H9 (cell line): ENCODE data around the gene KIF26A. TPM values are rescaled to one million over a fixed set of nuclear protein-coding genes. Genes with fewer than 3 reads are reported as not detected.

ENCODE experiments used
- DNase-seq: peaks from one replicate; pipeline ENCODE4 v3.0.0-alpha.2; 2017
- H2AFZ ChIP-seq: one replicate; pipeline ENCODE4 v1.6.1; 2013; ENCODE audit warnings: mild to moderate bottlenecking, low read length, control low read depth, moderate library complexity
- H2AK5ac ChIP-seq: 2 replicates; pipeline ENCODE4 v1.6.1; 2013; ENCODE audit warnings: low read length, control low read depth, mixed read lengths; ENCODE audit not compliant: insufficient read length
- H2BK120ac ChIP-seq: one replicate; pipeline ENCODE4 v1.6.1; 2013; ENCODE audit warnings: low read depth, mild to moderate bottlenecking, low read length, control low read depth, inconsistent platforms; ENCODE audit not compliant: poor library complexity, severe bottlenecking
- H2BK12ac ChIP-seq: 2 replicates; pipeline ENCODE4 v1.6.1; 2013; ENCODE audit warnings: low read length, control low read depth, mixed read lengths, low read depth; ENCODE audit not compliant: insufficient read length
- H2BK15ac ChIP-seq: 2 replicates; pipeline ENCODE4 v1.6.1; 2013; ENCODE audit warnings: low read depth, low read length, control low read depth
- H2BK20ac ChIP-seq: one replicate; pipeline ENCODE4 v1.6.1; 2013; ENCODE audit warnings: low read depth, mild to moderate bottlenecking, low read length, control low read depth, inconsistent platforms; ENCODE audit not compliant: poor library complexity, severe bottlenecking
- H2BK5ac ChIP-seq: 2 replicates; pipeline ENCODE4 v1.6.1; 2013; ENCODE audit warnings: low read length, control low read depth, mixed read lengths; ENCODE audit not compliant: insufficient read length
- H3K14ac ChIP-seq: 2 replicates; pipeline ENCODE4 v1.6.1; 2013; ENCODE audit warnings: low read length, control low read depth; ENCODE audit not compliant: insufficient read depth
- H3K18ac ChIP-seq: 2 replicates; pipeline ENCODE4 v1.6.1; 2013; ENCODE audit warnings: low read depth, mild to moderate bottlenecking, mixed read lengths, low read length, control low read depth; ENCODE audit not compliant: insufficient read length
- H3K23ac ChIP-seq: 2 replicates; pipeline ENCODE4 v1.6.1; 2013; ENCODE audit warnings: low read length, control low read depth, mixed read lengths, low read depth; ENCODE audit not compliant: insufficient read length
- H3K23me2 ChIP-seq: 2 replicates; pipeline ENCODE4 v1.6.1; 2013; ENCODE audit warnings: low read depth, mild to moderate bottlenecking, mixed read lengths, low read length, control low read depth; ENCODE audit not compliant: insufficient read length, poor library complexity, severe bottlenecking
- H3K27ac ChIP-seq: 2 replicates; pipeline ENCODE4 v1.5.1; 2013; ENCODE audit warnings: low read length, control low read depth, mixed read lengths, low read depth; ENCODE audit not compliant: insufficient read length
- H3K27me3 ChIP-seq: 2 replicates; pipeline ENCODE4 v1.6.1; 2013; ENCODE audit warnings: low read length, control low read depth, inconsistent platforms; ENCODE audit not compliant: insufficient read depth
- H3K4ac ChIP-seq: 2 replicates; pipeline ENCODE4 v1.6.1; 2013; ENCODE audit warnings: low read depth, mild to moderate bottlenecking, control low read depth, inconsistent platforms, low read length, moderate library complexity
- H3K4me1 ChIP-seq: 2 replicates; pipeline ENCODE4 v1.6.1; 2013; ENCODE audit warnings: low read length, control low read depth, inconsistent platforms; ENCODE audit not compliant: insufficient read depth
- H3K4me2 ChIP-seq: 2 replicates; pipeline ENCODE4 v1.6.1; 2013; ENCODE audit warnings: low read length, control low read depth, mixed read lengths; ENCODE audit not compliant: insufficient read length, insufficient read depth
- H3K56ac ChIP-seq: 2 replicates; pipeline ENCODE4 v1.6.1; 2013; ENCODE audit warnings: low read depth, mild to moderate bottlenecking, mixed read lengths, low read length, control low read depth; ENCODE audit not compliant: insufficient read length
- H3K79me1 ChIP-seq: 2 replicates; pipeline ENCODE4 v1.6.1; 2013; ENCODE audit warnings: low read depth, mild to moderate bottlenecking, moderate library complexity, low read length, control low read depth, inconsistent platforms; ENCODE audit not compliant: insufficient read depth, poor library complexity, severe bottlenecking
- H3K79me2 ChIP-seq: 2 replicates; pipeline ENCODE4 v1.6.1; 2013; ENCODE audit warnings: low read length, control low read depth, inconsistent platforms; ENCODE audit not compliant: insufficient read depth
- H3K9ac ChIP-seq: 2 replicates; pipeline ENCODE4 v1.6.1; 2013; ENCODE audit warnings: low read length, control low read depth, mixed read lengths; ENCODE audit not compliant: insufficient read length; ENCODE audit errors: extremely low read depth
- H3K9me3 ChIP-seq: one replicate; pipeline ENCODE4 v1.6.1; 2013; ENCODE audit warnings: low read depth, low read length, inconsistent platforms; ENCODE audit not compliant: control insufficient read depth
- H3T11ph ChIP-seq: one replicate; pipeline ENCODE4 v1.6.1; 2013; ENCODE audit warnings: mild to moderate bottlenecking, low read length, control low read depth, inconsistent platforms
- H4K20me1 ChIP-seq: one replicate; pipeline ENCODE4 v1.6.1; 2013; ENCODE audit not compliant: control insufficient read depth, insufficient read length, insufficient read depth
- H4K5ac ChIP-seq: 2 replicates; pipeline ENCODE4 v1.6.1; 2013; ENCODE audit warnings: low read depth, mild to moderate bottlenecking, mixed read lengths, low read length, control low read depth; ENCODE audit not compliant: insufficient read length
- H4K8ac ChIP-seq: replicated peaks from 2 replicates; pipeline ENCODE4 v1.6.1; 2013; ENCODE audit warnings: low read length, control low read depth, mixed read lengths, low read depth; ENCODE audit not compliant: insufficient read length
- H4K91ac ChIP-seq: 2 replicates; pipeline ENCODE4 v1.6.1; 2013; ENCODE audit warnings: low read depth, mild to moderate bottlenecking, moderate library complexity, mixed read lengths, low read length, control low read depth; ENCODE audit not compliant: insufficient read length
- H3K27ac Mint-ChIP-seq, 3 experiments: 2 replicates in 2 of 3; 3 replicates in 1 of 3; pipeline ENCODE4 v1.8.0; 2020 to 2021; ENCODE audit warnings: mixed read lengths in 3 of 3, mild to moderate bottlenecking in 1 of 3, moderate library complexity in 1 of 3
- H3K27me3 Mint-ChIP-seq: 2 replicates; pipeline ENCODE4 v1.8.0; 2021; ENCODE audit warnings: low read depth, mild to moderate bottlenecking, moderate library complexity, mixed read lengths
- H3K36me3 Mint-ChIP-seq, 3 experiments: 2 replicates in 2 of 3; 3 replicates in 1 of 3; pipeline ENCODE4 v1.8.0; 2020 to 2021; ENCODE audit warnings: low read depth in 3 of 3, mixed read lengths in 3 of 3; ENCODE audit not compliant: insufficient read depth in 1 of 3
- H3K4me1 Mint-ChIP-seq, 2 experiments: 2 replicates each; pipeline ENCODE4 v1.8.0; 2020; ENCODE audit warnings: mixed read lengths in 2 of 2
- H3K4me3 Mint-ChIP-seq, 2 experiments: 2 replicates in 1 of 2; 3 replicates in 1 of 2; pipeline ENCODE4 v1.8.0; 2020 to 2021; ENCODE audit warnings: mild to moderate bottlenecking in 2 of 2, mixed read lengths in 2 of 2, moderate library complexity in 1 of 2
- H3K9me3 Mint-ChIP-seq, 2 experiments: 2 replicates in 1 of 2; 3 replicates in 1 of 2; pipeline ENCODE4 v1.8.0; 2020; ENCODE audit warnings: mild to moderate bottlenecking in 2 of 2, mixed read lengths in 2 of 2, moderate library complexity in 1 of 2
- CTCF ChIP-seq: fragments of 200-600 bp; sonication (generic); conservative IDR thresholded peaks from 3 replicates; pipeline ENCODE4 v1.8.0; 2021; ENCODE audit warnings: antibody characterized with exemption, mild to moderate bottlenecking
- WGBS: extraction: QIAGEN DNeasy Blood & Tissue Kit; methylation state at CpG from one replicate; pipeline ENCODE4 v1.1.7; 2013; ENCODE audit warnings: missing lambda C conversion rate, low lambda C conversion rate, mixed read lengths; ENCODE audit not compliant: insufficient read length; ENCODE audit errors: extremely low coverage; 5-methylcytosine and 5-hydroxymethylcytosine counted together
- total RNA-seq: library from RNA; stranded (reverse); gene quantifications from 2 replicates; pipeline ENCODE4 v1.2.1, GENCODE V29; 2021

KIF26A gene
- total RNA-seq, 1 experiment from 2014 or later, result 44.2 TPM

GRCh38 chr14:104152246-104152575, 13.8 kb downstream of the KIF26A start:
- H3K23me2 ChIP-seq, result no peaks in the 10 kb centered on the region
- no peaks in the 10 kb centered on the region for H3K9me3 ChIP-seq
- no peak overlapping the region for H2BK120ac ChIP-seq
- H3K56ac ChIP-seq, result no peak overlapping the region
- H3K23ac ChIP-seq, result no peak overlapping the region
- no peaks in the 10 kb centered on the region for H3K27me3 ChIP-seq
- no peak overlapping the region for H2AFZ ChIP-seq
- Mint-ChIP-seq H3K27me3 (no peaks in the 10 kb centered on the region), H3K9me3 (no peaks in the 10 kb centered on the region), H3K4me3 (no peak overlapping the region), H3K36me3 (peaks cover 5 to 9% (median 5%) of the 10 kb centered on the region in 3 experiments; a peak in 6 of 7 replicates), H3K27ac (peak overlapping the region in 1 of 3 experiments; percentile 79; a peak in 1 of 7 replicates), H3K4me1 (peaks cover 20 to 30% of the 10 kb centered on the region in 2 experiments)
- H4K91ac ChIP-seq, result no peak overlapping the region
- H4K20me1 ChIP-seq, result no peaks in the 10 kb centered on the region
- peaks cover 2% of the 10 kb centered on the region; the same call in 1 of the 2 replicates for H3K4me1 ChIP-seq
- no peak overlapping the region for H2AK5ac ChIP-seq
- H3K79me2 ChIP-seq, result no peaks in the 10 kb centered on the region; the same call in 1 of the 2 replicates
- no peak overlapping the region for H4K5ac ChIP-seq
- no peak overlapping the region for H2BK20ac ChIP-seq
- H3K14ac ChIP-seq, result no peak overlapping the region
- no peak overlapping the region for H2BK5ac ChIP-seq
- no peak overlapping the region for H2BK12ac ChIP-seq
- no peak overlapping the region for H4K8ac ChIP-seq
- WGBS, result no CpG with 5 or more reads among the region's 14 CpGs
- no peak overlapping the region for H3T11ph ChIP-seq
- H3K18ac ChIP-seq, result no peak overlapping the region
- H3K79me1 ChIP-seq, result no peaks in the 10 kb centered on the region
- no peak for DNase-seq
- H3K4me2 ChIP-seq, result no peak overlapping the region
- no peak overlapping the region for H3K9ac ChIP-seq
- no peak overlapping the region for H3K4ac ChIP-seq
- no peak overlapping the region for H2BK15ac ChIP-seq
- TF ChIP-seq CTCF, result no peak
- H3K27ac ChIP-seq, result no peak overlapping the region
